GM23338 (cell line): Measurements from ENCODE around the gene PEX16.

Experiments
- ZNF114 ChIP-seq: fragments of 250-450 bp; sonication (Bioruptor Pico); IDR thresholded peaks from 2 replicates; pipeline ENCODE4 v1.5.0; 2020; ENCODE audit warnings: mild to moderate bottlenecking, moderate library complexity
- TF ChIP-seq, protein P1 (sequence below), 2 experiments: fragments of 200-600 bp in 1 of 2; sonication (generic) in 1 of 2; conservative IDR thresholded peaks; 2 replicates each; pipeline versions ENCODE4 v1.5.1 to v1.6.1; 2016 to 2017; ENCODE audit warnings: antibody characterized with exemption in 2 of 2, low read depth in 2 of 2, mild to moderate bottlenecking in 2 of 2, moderate library complexity in 1 of 2

DNA sequence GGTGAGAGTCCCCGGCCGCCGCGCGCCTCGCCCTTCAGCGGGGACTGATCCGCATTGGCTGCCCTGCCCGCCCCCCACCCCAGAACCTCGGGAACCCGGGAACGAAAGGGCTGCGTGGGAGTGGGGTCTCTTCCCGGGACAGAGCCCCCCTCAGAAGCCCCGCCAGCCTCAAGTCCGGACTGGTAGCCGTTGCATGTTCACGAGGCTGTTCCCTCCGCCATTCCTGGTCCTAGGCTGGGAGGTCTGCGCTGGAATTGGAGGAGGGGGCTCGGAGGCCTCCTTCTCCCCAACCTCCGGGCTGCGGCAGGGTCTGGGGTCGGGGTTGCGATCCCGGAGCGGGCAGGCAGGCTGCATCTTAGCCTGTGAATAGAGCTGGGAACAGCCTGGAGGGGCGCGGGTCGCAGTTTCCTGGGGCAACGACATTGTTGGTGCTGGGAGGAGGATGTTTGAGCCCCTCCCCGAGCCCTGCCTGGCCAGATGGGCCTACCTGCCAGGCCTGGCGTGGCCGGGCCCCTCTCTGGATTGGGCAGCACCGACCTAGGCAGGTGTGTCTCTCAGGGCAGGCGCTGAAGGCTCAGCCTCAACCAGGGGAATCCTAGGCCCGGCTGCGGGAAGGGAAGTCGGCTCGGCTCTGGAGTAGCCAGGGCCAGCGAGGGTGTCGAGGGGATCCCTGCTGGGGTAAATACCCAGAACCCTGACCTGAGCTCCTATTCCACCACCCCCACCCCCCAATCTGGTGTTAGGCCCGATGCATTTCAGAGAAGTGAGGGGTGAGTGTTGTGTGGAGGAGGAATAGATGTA, 31.6 kb downstream of the PEX16 start:
- TF ChIP-seq, protein P1, sequence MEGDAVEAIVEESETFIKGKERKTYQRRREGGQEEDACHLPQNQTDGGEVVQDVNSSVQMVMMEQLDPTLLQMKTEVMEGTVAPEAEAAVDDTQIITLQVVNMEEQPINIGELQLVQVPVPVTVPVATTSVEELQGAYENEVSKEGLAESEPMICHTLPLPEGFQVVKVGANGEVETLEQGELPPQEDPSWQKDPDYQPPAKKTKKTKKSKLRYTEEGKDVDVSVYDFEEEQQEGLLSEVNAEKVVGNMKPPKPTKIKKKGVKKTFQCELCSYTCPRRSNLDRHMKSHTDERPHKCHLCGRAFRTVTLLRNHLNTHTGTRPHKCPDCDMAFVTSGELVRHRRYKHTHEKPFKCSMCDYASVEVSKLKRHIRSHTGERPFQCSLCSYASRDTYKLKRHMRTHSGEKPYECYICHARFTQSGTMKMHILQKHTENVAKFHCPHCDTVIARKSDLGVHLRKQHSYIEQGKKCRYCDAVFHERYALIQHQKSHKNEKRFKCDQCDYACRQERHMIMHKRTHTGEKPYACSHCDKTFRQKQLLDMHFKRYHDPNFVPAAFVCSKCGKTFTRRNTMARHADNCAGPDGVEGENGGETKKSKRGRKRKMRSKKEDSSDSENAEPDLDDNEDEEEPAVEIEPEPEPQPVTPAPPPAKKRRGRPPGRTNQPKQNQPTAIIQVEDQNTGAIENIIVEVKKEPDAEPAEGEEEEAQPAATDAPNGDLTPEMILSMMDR (conservative IDR thresholded peaks at IDR 0.05; ENCODE audit: low read depth in 2 of 2) = no peak
- no peak for TF ChIP-seq ZNF114 (CRISPR knock-in tag)
